H9 (cell line): ENCODE measurements around the gene AIFM3. TPM values are rescaled to one million over a fixed set of nuclear protein-coding genes. Genes with fewer than 3 reads are reported as not detected.

Source experiments
- DNase-seq: peaks from one replicate; pipeline ENCODE4 v3.0.0-alpha.2; 2017
- H2AFZ ChIP-seq: one replicate; pipeline ENCODE4 v1.6.1; 2013; ENCODE audit warnings: mild to moderate bottlenecking, low read length, control low read depth, moderate library complexity
- H2AK5ac ChIP-seq: 2 replicates; pipeline ENCODE4 v1.6.1; 2013; ENCODE audit warnings: low read length, control low read depth, mixed read lengths; ENCODE audit not compliant: insufficient read length
- H2BK120ac ChIP-seq: one replicate; pipeline ENCODE4 v1.6.1; 2013; ENCODE audit warnings: low read depth, mild to moderate bottlenecking, low read length, control low read depth, inconsistent platforms; ENCODE audit not compliant: poor library complexity, severe bottlenecking
- H2BK12ac ChIP-seq: 2 replicates; pipeline ENCODE4 v1.6.1; 2013; ENCODE audit warnings: low read length, control low read depth, mixed read lengths, low read depth; ENCODE audit not compliant: insufficient read length
- H2BK15ac ChIP-seq: 2 replicates; pipeline ENCODE4 v1.6.1; 2013; ENCODE audit warnings: low read depth, low read length, control low read depth
- H2BK20ac ChIP-seq: one replicate; pipeline ENCODE4 v1.6.1; 2013; ENCODE audit warnings: low read depth, mild to moderate bottlenecking, low read length, control low read depth, inconsistent platforms; ENCODE audit not compliant: poor library complexity, severe bottlenecking
- H2BK5ac ChIP-seq: 2 replicates; pipeline ENCODE4 v1.6.1; 2013; ENCODE audit warnings: low read length, control low read depth, mixed read lengths; ENCODE audit not compliant: insufficient read length
- H3K14ac ChIP-seq: 2 replicates; pipeline ENCODE4 v1.6.1; 2013; ENCODE audit warnings: low read length, control low read depth; ENCODE audit not compliant: insufficient read depth
- H3K18ac ChIP-seq: 2 replicates; pipeline ENCODE4 v1.6.1; 2013; ENCODE audit warnings: low read depth, mild to moderate bottlenecking, mixed read lengths, low read length, control low read depth; ENCODE audit not compliant: insufficient read length
- H3K23ac ChIP-seq: 2 replicates; pipeline ENCODE4 v1.6.1; 2013; ENCODE audit warnings: low read length, control low read depth, mixed read lengths, low read depth; ENCODE audit not compliant: insufficient read length
- H3K23me2 ChIP-seq: 2 replicates; pipeline ENCODE4 v1.6.1; 2013; ENCODE audit warnings: low read depth, mild to moderate bottlenecking, mixed read lengths, low read length, control low read depth; ENCODE audit not compliant: insufficient read length, poor library complexity, severe bottlenecking
- H3K27ac ChIP-seq: 2 replicates; pipeline ENCODE4 v1.5.1; 2013; ENCODE audit warnings: low read length, control low read depth, mixed read lengths, low read depth; ENCODE audit not compliant: insufficient read length
- H3K27me3 ChIP-seq: 2 replicates; pipeline ENCODE4 v1.6.1; 2013; ENCODE audit warnings: low read length, control low read depth, inconsistent platforms; ENCODE audit not compliant: insufficient read depth
- H3K4ac ChIP-seq: 2 replicates; pipeline ENCODE4 v1.6.1; 2013; ENCODE audit warnings: low read depth, mild to moderate bottlenecking, control low read depth, inconsistent platforms, low read length, moderate library complexity
- H3K4me1 ChIP-seq: 2 replicates; pipeline ENCODE4 v1.6.1; 2013; ENCODE audit warnings: low read length, control low read depth, inconsistent platforms; ENCODE audit not compliant: insufficient read depth
- H3K4me2 ChIP-seq: 2 replicates; pipeline ENCODE4 v1.6.1; 2013; ENCODE audit warnings: low read length, control low read depth, mixed read lengths; ENCODE audit not compliant: insufficient read length, insufficient read depth
- H3K56ac ChIP-seq: 2 replicates; pipeline ENCODE4 v1.6.1; 2013; ENCODE audit warnings: low read depth, mild to moderate bottlenecking, mixed read lengths, low read length, control low read depth; ENCODE audit not compliant: insufficient read length
- H3K79me1 ChIP-seq: 2 replicates; pipeline ENCODE4 v1.6.1; 2013; ENCODE audit warnings: low read depth, mild to moderate bottlenecking, moderate library complexity, low read length, control low read depth, inconsistent platforms; ENCODE audit not compliant: insufficient read depth, poor library complexity, severe bottlenecking
- H3K79me2 ChIP-seq: 2 replicates; pipeline ENCODE4 v1.6.1; 2013; ENCODE audit warnings: low read length, control low read depth, inconsistent platforms; ENCODE audit not compliant: insufficient read depth
- H3K9ac ChIP-seq: 2 replicates; pipeline ENCODE4 v1.6.1; 2013; ENCODE audit warnings: low read length, control low read depth, mixed read lengths; ENCODE audit not compliant: insufficient read length; ENCODE audit errors: extremely low read depth
- H3K9me3 ChIP-seq: one replicate; pipeline ENCODE4 v1.6.1; 2013; ENCODE audit warnings: low read depth, low read length, inconsistent platforms; ENCODE audit not compliant: control insufficient read depth
- H3T11ph ChIP-seq: one replicate; pipeline ENCODE4 v1.6.1; 2013; ENCODE audit warnings: mild to moderate bottlenecking, low read length, control low read depth, inconsistent platforms
- H4K20me1 ChIP-seq: one replicate; pipeline ENCODE4 v1.6.1; 2013; ENCODE audit not compliant: control insufficient read depth, insufficient read length, insufficient read depth
- H4K5ac ChIP-seq: 2 replicates; pipeline ENCODE4 v1.6.1; 2013; ENCODE audit warnings: low read depth, mild to moderate bottlenecking, mixed read lengths, low read length, control low read depth; ENCODE audit not compliant: insufficient read length
- H4K8ac ChIP-seq: replicated peaks from 2 replicates; pipeline ENCODE4 v1.6.1; 2013; ENCODE audit warnings: low read length, control low read depth, mixed read lengths, low read depth; ENCODE audit not compliant: insufficient read length
- H4K91ac ChIP-seq: 2 replicates; pipeline ENCODE4 v1.6.1; 2013; ENCODE audit warnings: low read depth, mild to moderate bottlenecking, moderate library complexity, mixed read lengths, low read length, control low read depth; ENCODE audit not compliant: insufficient read length
- H3K27ac Mint-ChIP-seq, 3 experiments: 2 replicates in 2 of 3; 3 replicates in 1 of 3; pipeline ENCODE4 v1.8.0; 2020 to 2021; ENCODE audit warnings: mixed read lengths in 3 of 3, mild to moderate bottlenecking in 1 of 3, moderate library complexity in 1 of 3
- H3K27me3 Mint-ChIP-seq: 2 replicates; pipeline ENCODE4 v1.8.0; 2021; ENCODE audit warnings: low read depth, mild to moderate bottlenecking, moderate library complexity, mixed read lengths
- H3K36me3 Mint-ChIP-seq, 3 experiments: 2 replicates in 2 of 3; 3 replicates in 1 of 3; pipeline ENCODE4 v1.8.0; 2020 to 2021; ENCODE audit warnings: low read depth in 3 of 3, mixed read lengths in 3 of 3; ENCODE audit not compliant: insufficient read depth in 1 of 3
- H3K4me1 Mint-ChIP-seq, 2 experiments: 2 replicates each; pipeline ENCODE4 v1.8.0; 2020; ENCODE audit warnings: mixed read lengths in 2 of 2
- H3K4me3 Mint-ChIP-seq, 2 experiments: 2 replicates in 1 of 2; 3 replicates in 1 of 2; pipeline ENCODE4 v1.8.0; 2020 to 2021; ENCODE audit warnings: mild to moderate bottlenecking in 2 of 2, mixed read lengths in 2 of 2, moderate library complexity in 1 of 2
- H3K9me3 Mint-ChIP-seq, 2 experiments: 2 replicates in 1 of 2; 3 replicates in 1 of 2; pipeline ENCODE4 v1.8.0; 2020; ENCODE audit warnings: mild to moderate bottlenecking in 2 of 2, mixed read lengths in 2 of 2, moderate library complexity in 1 of 2
- CTCF ChIP-seq: fragments of 200-600 bp; sonication (generic); conservative IDR thresholded peaks from 3 replicates; pipeline ENCODE4 v1.8.0; 2021; ENCODE audit warnings: antibody characterized with exemption, mild to moderate bottlenecking
- WGBS: extraction: QIAGEN DNeasy Blood & Tissue Kit; methylation state at CpG from one replicate; pipeline ENCODE4 v1.1.7; 2013; ENCODE audit warnings: missing lambda C conversion rate, low lambda C conversion rate, mixed read lengths; ENCODE audit not compliant: insufficient read length; ENCODE audit errors: extremely low coverage; 5-methylcytosine and 5-hydroxymethylcytosine counted together
- long read RNA-seq: library from polyadenylated mRNA; unstranded; transcript quantifications from one replicate; pipeline ENCODE4 v2.0.0, GENCODE V29; 2020
- total RNA-seq: library from RNA; stranded (reverse); gene quantifications from 2 replicates; pipeline ENCODE4 v1.2.1, GENCODE V29; 2021

AIFM3 gene, protein sequence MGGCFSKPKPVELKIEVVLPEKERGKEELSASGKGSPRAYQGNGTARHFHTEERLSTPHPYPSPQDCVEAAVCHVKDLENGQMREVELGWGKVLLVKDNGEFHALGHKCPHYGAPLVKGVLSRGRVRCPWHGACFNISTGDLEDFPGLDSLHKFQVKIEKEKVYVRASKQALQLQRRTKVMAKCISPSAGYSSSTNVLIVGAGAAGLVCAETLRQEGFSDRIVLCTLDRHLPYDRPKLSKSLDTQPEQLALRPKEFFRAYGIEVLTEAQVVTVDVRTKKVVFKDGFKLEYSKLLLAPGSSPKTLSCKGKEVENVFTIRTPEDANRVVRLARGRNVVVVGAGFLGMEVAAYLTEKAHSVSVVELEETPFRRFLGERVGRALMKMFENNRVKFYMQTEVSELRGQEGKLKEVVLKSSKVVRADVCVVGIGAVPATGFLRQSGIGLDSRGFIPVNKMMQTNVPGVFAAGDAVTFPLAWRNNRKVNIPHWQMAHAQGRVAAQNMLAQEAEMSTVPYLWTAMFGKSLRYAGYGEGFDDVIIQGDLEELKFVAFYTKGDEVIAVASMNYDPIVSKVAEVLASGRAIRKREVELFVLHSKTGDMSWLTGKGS
- total RNA-seq = 1.9 and 2.3 TPM in 2 replicates
- long read RNA-seq, partial matches to known transcripts = 0 of 3 reads
- long read RNA-seq, other reads (novel, unspliced or antisense) = 3 of 3 reads

DNA sequence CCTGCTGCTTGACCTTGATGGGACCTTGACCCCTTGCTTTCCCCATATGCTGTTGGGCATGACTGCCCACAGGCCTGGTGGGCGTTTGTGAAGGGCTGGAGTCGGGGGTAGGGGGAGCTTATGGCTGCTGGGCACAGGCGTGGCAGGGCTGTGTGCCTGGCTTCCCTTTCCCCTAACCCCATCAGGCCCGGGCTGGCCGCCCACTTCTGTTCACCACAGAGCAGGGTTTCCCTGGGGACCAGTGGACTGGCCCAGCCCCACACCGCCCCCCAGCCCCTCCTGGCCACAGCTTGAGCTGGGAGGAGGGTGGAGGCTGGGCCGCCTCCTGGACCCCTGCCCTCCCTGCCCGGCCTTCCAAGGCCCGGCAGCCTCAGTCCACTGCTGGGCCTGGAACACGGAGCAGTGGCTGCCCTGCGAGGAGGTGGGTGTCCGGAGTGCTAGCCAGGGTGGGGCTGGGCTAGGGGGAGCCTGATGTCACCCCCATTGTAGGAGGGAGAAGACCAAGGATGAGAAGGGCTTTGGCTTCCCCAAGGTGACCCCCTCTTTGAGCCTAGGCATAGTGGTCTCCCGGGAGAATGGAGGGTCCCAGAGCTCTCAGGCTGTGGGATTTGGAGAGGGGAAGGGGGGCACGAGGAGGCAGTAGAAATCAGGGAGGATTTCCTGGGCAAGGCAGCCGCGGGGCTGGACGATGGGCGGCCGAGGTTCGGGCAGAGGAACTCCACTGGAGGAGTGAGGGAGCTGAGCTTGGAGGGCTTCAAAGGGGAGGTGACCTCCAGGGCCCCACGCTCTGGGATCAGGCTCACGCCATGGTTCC lies at the start of gene AIFM3:
Gene AIFM3, plus strand, starts transcription at position 373 of the 814 bp plus-strand sequence. CDS start 690 bp downstream, outside the sequence.
- Histone ChIP-seq H2BK20ac (no peak within 1 kb of the TSS), H3K9ac (no peak within 1 kb of the TSS), H3K18ac (no peak within 1 kb of the TSS), H3K23ac (no peak within 1 kb of the TSS), H4K20me1 (no peaks in the 10 kb centered on the region), H4K91ac (no peak within 1 kb of the TSS), H2BK120ac (no peak within 1 kb of the TSS), H3K9me3 (no peaks in the 10 kb centered on the region), H3K79me2 (no peaks in the 10 kb centered on the region), H2AK5ac (no peak within 1 kb of the TSS), H3K4me2 (no peak within 1 kb of the TSS), H2BK15ac (no peak within 1 kb of the TSS), H3K4ac (no peak within 1 kb of the TSS), H3K79me1 (no peaks in the 10 kb centered on the region), H3K56ac (no peak within 1 kb of the TSS), H3K27ac (no peak within 1 kb of the TSS), H3K23me2 (no peaks in the 10 kb centered on the region), H3K4me1 (no peaks in the 10 kb centered on the region; the same call in 1 of the 2 replicates), H3T11ph (no peak within 1 kb of the TSS), H3K14ac (no peak within 1 kb of the TSS), H2BK5ac (no peak within 1 kb of the TSS), H2BK12ac (no peak within 1 kb of the TSS), H2AFZ (no peak within 1 kb of the TSS), H4K5ac (no peak within 1 kb of the TSS), H3K27me3 (peaks cover 31% of the 10 kb centered on the region; the same call in 1 of the 2 replicates), H4K8ac (no peak within 1 kb of the TSS)
- Mint-ChIP-seq H3K4me1 (peaks cover 23 to 36% of the 10 kb centered on the region in 2 experiments), H3K9me3 (no peaks in the 10 kb centered on the region; a peak in 1 of 5 replicates), H3K4me3 (peak within 1 kb of the TSS in 1 of 2 experiments; percentile 56; a peak in 3 of 5 replicates), H3K36me3 (no peaks in the 10 kb centered on the region; a peak in 1 of 7 replicates), H3K27ac (no peak within 1 kb of the TSS), H3K27me3 (peaks cover 93% of the 10 kb centered on the region)
- no peak for DNase-seq
- WGBS = no CpG with 5 or more reads among the region's 22 CpGs
- no peak for TF ChIP-seq CTCF
